Adrenal gland (tissue), 12 donors: ENCODE measurements around the gene ABCB9. TPM values are rescaled to one million over a fixed set of nuclear protein-coding genes. Genes with fewer than 3 reads are reported as not detected.

Experiments
- DNase-seq, 7 donors: peaks; one replicate each; pipeline ENCODE4 v3.0.0-alpha.2; 2019 to 2020
- H3K27ac ChIP-seq, 5 donors: fragments of 200-600 bp; sonication (generic) in 4 of 5; 1 replicate in 3 of 5; 2 replicates in 2 of 5; pipeline versions ENCODE4 v1.5.1 to v1.8.0; 2016 to 2020; ENCODE audit warnings: mild to moderate bottlenecking in 1 of 5
- H3K27me3 ChIP-seq: fragments of 200-600 bp; 2 replicates; pipeline ENCODE4 v1.8.0; 2021
- H3K36me3 ChIP-seq, 2 donors: fragments of 200-600 bp; replicated peaks in 1 of 2; 1 replicate in 1 of 2; 2 replicates in 1 of 2; pipeline versions ENCODE4 v1.5.1 to v1.8.0; 2018 to 2022
- H3K4me1 ChIP-seq, 2 donors: fragments of 200-600 bp; replicated peaks in 1 of 2; 1 replicate in 1 of 2; 2 replicates in 1 of 2; pipeline versions ENCODE4 v1.5.1 to v1.8.0; 2018 to 2021
- H3K4me3 ChIP-seq, 4 donors: fragments of 200-600 bp; sonication (generic) in 3 of 4; one replicate each; pipeline ENCODE4 v1.5.1; 2016 to 2018
- H3K9me3 ChIP-seq, 3 donors: fragments of 200-600 bp; sonication (generic) in 1 of 3; replicated peaks in 1 of 3; 1 replicate in 2 of 3; 2 replicates in 1 of 3; pipeline versions ENCODE4 v1.5.1 to v1.8.0; 2016 to 2021
- POLR2A ChIP-seq, 2 donors: fragments of 450-650 bp; IDR thresholded peaks; one replicate each; pipeline ENCODE4 v1.6.1; 2017; ENCODE audit warnings: antibody characterized with exemption in 2 of 2, mild to moderate bottlenecking in 2 of 2, moderate library complexity in 1 of 2
- WGBS, 4 donors: extraction: QIAGEN DNeasy Blood & Tissue Kit in 2 of 4; methylation state at CpG; one replicate each; pipeline versions ENCODE4 v1.1.5 to v1.1.7; 2013 to 2017; 5-methylcytosine and 5-hydroxymethylcytosine counted together
- intact Hi-C, 2 donors: fragments of 100-400 bp; cut with DNase I; formaldehyde crosslinking; loops; one replicate each; pipeline versions ENCODE4 v1.14.1 to v1.15.0; 2022 to 2023
- polyA plus RNA-seq, 3 donors: library from polyadenylated mRNA; stranded (reverse); fragments of 200-250 nt in 2 of 3; fragments of 350-450 nt in 1 of 3; fragmentation: Illumina TruSeq in 1 of 3; extraction: RNeasy Lipid Tissue Mini Kit (QIAGEN cat#74804) in 1 of 3; gene quantifications; one replicate each; pipeline ENCODE4 v1.2.3, GENCODE V29; 2013 to 2014
- total RNA-seq, 9 donors: library from RNA; depleted of rRNA in 4 of 9; stranded (reverse); fragments of >200 nt in 4 of 9; fragments of 120-200 nt in 1 of 9; fragmentation: NEBNext Ultra II Directional in 1 of 9; extraction: Animal tissue kit (Norgen Biotek cat#: 25700) in 1 of 9; gene quantifications; one replicate each; pipeline versions ENCODE4 v1.1.0 to v1.2.4, GENCODE V29; 2013 to 2023
- TF ChIP-seq, protein P1 (sequence below), 6 experiments: fragments of 450-650 bp in 4 of 6; fragments of 200-600 bp in 2 of 6; sonication (generic) in 1 of 6; IDR thresholded peaks; 1 replicate in 5 of 6; 2 replicates in 1 of 6; pipeline versions ENCODE4 v1.5.1 to v1.8.0; 2016 to 2021; ENCODE audit warnings: antibody characterized with exemption in 6 of 6, mild to moderate bottlenecking in 2 of 6, moderate library complexity in 1 of 6
- donor health status: healthy with polysubstance abuse.
- donor health status: Bipolar disorder and iron deficiency.
- donor health status: DM: yes; HTN: yes; CAD: no.
- donor health status: DM: no; HTN: no; CAD: no.
- donor health status: DM: no; HTN: no; CAD: no.
- donor health status: DM: yes; HTN: yes; CAD: no.

The ABCB9 gene
- total and polyA plus RNA-seq, 12 donors = 2.0 to 10.0 (median 6.2) TPM

DNA sequence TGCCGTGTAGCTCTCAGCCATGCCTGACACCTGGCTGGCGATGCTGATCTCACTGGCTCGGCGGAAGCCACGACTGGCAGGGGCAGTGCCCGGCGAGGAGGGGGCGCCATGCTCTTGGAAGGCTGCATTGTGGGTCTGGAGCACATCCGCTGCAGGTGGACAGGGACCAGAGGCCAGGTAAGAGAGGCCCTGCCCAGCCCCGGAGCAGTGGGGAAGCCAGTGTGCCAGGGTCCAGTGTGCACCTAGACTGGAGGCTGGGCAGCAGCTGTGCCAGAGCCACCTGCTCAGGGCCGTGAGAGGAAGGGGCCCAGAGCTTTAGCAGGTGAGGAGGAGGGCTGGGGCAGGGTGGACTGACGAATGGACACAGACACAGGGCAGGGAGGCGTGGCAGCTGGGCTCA lies 24.3 kb upstream of the ABCB9 start:
- TF ChIP-seq POLR2A (IDR thresholded peaks at IDR 0.05) = no peak
- TF ChIP-seq, protein P1, sequence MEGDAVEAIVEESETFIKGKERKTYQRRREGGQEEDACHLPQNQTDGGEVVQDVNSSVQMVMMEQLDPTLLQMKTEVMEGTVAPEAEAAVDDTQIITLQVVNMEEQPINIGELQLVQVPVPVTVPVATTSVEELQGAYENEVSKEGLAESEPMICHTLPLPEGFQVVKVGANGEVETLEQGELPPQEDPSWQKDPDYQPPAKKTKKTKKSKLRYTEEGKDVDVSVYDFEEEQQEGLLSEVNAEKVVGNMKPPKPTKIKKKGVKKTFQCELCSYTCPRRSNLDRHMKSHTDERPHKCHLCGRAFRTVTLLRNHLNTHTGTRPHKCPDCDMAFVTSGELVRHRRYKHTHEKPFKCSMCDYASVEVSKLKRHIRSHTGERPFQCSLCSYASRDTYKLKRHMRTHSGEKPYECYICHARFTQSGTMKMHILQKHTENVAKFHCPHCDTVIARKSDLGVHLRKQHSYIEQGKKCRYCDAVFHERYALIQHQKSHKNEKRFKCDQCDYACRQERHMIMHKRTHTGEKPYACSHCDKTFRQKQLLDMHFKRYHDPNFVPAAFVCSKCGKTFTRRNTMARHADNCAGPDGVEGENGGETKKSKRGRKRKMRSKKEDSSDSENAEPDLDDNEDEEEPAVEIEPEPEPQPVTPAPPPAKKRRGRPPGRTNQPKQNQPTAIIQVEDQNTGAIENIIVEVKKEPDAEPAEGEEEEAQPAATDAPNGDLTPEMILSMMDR (IDR thresholded peaks at IDR 0.05) = no peak
- H3K4me3 ChIP-seq = no peak overlapping the region
- H3K36me3 ChIP-seq = peaks cover 0 to 69% of the 10 kb centered on the region in 2 donors
- H3K27me3 ChIP-seq = no peaks in the 10 kb centered on the region
- H3K4me1 ChIP-seq = peaks cover under 1 to 4% of the 10 kb centered on the region in 2 donors
- DNase-seq = no peak
- H3K9me3 ChIP-seq = no peaks in the 10 kb centered on the region
- 89 to 96% (median 91%) methylated on average over 4 to 13 of the region's 13 CpGs for WGBS, 4 donors
- intact Hi-C loops = no loop called here
- no peak overlapping the region for H3K27ac ChIP-seq

DNA sequence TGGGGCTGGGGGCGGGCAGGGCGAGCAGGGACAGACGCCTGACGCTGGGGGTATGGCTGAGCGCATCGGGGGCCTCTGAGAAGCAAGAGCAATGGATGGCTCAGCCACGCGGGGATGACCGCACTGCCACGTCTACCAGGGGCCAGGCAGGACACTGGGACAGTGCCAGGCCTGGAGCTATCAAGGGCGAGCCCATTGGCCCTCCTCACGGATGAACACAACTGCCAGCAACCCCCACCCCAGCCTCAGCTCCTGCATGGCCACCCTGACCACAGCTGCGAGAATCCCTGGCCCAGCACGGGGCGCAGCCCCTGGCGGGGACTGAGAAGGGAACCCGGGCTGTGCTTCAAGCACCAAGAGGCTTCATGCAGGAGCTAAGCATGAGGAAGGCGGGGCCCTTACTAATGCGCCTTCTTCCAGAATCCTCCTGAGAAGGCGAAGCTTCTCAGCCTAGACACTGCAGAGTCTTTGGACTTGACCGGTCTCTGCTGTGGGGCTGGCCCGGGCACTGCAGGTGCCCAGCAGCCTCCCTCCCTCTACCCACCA lies 23.7 kb upstream of the ABCB9 start:
- peaks cover 0 to 67% of the 10 kb centered on the region in 2 donors for H3K36me3 ChIP-seq
- H3K4me1 ChIP-seq = peaks cover 7 to 11% of the 10 kb centered on the region in 2 donors
- intact Hi-C loops = loop anchor here (5.0 kb wide), 2 partner anchors 172 to 247 kb away; no protein-coding TSS in a partner anchor
- no peaks in the 10 kb centered on the region for H3K9me3 ChIP-seq
- H3K27ac ChIP-seq = no peak overlapping the region
- no peak for DNase-seq
- H3K4me3 ChIP-seq = no peak overlapping the region
- no peaks in the 10 kb centered on the region for H3K27me3 ChIP-seq
- TF ChIP-seq POLR2A (IDR thresholded peaks at IDR 0.05) = no peak
- TF ChIP-seq, protein P1 (IDR thresholded peaks at IDR 0.05) = no peak
- WGBS, 4 donors = 89 to 94% (median 94%) methylated on average over 10 to 22 of the region's 22 CpGs

DNA sequence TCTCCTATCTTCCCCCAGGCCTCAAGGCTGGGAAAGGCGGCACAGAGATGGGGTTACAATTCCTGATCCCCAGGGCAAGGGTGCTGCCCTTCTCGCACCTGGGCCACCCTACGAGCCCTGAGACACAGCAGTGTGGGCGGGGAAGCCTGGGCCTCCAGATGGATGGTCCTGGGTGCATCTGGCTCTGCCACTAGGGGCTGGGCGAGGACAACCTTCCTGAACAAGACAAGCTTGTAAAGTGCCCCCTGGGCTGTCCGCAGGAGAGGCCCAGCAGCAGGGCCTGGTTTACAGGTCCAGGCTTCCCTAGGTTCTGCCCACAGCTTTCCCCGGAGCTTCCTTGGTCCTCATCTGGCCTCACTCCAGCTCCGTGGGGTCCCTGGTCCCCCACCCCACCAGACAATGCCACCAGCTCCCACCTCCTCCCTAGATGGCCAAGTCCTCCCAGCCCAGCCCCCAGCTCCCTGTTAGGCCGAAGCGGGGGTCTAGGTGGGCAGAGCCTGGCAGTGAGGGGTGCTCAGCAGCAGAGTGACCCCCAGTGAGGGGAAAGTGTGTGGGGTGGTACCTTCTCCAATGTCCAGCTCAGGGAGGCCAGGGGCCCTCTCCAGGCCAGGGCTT lies 23.1 kb upstream of the ABCB9 start:
- peaks cover 13 to 17% of the 10 kb centered on the region in 2 donors for H3K4me1 ChIP-seq
- H3K36me3 ChIP-seq = peaks cover 0 to 63% of the 10 kb centered on the region in 2 donors
- no peaks in the 10 kb centered on the region for H3K9me3 ChIP-seq
- TF ChIP-seq, protein P1 (IDR thresholded peaks at IDR 0.05) = no peak
- TF ChIP-seq POLR2A (IDR thresholded peaks at IDR 0.05) = no peak
- H3K4me3 ChIP-seq = no peak overlapping the region
- 77 to 94% (median 90%) methylated on average over 4 to 10 of the region's 10 CpGs for WGBS, 4 donors
- no peaks in the 10 kb centered on the region for H3K27me3 ChIP-seq
- intact Hi-C loops = loop anchor here (5.0 kb wide), 2 partner anchors 173 to 248 kb away; no protein-coding TSS in a partner anchor
- no peak for DNase-seq
- H3K27ac ChIP-seq = no peak overlapping the region

DNA sequence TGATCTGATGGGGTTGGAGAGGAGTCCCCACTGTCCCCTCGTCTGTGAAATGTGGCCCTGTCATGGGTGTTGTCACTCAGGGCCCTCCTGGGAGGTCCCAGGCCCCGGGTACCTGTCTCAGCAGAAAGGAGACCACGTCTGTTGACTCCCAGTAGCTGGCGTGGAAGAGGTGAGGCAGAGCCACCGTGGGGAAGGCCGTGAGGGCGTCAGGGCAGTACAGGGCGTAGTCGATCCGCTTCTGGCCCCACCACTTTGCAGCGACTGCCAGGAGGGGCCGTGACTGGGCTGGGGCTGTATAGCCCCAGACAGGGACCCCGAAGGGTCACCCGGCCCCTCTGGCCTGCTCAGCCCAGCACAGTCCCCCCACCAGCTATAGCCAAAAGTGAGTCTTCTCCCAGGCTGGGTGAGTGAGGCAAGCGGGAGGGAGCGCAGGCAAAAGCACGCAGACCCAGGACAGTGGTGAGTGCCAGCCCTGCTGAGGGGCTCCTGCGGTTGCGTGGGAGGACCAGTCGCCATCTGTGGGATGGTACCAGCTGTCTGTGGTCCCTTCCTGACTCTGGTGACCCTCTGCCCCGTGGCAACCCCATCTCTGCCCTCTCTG lies 22.4 kb upstream of the ABCB9 start:
- Histone ChIP-seq H3K4me1 (peaks cover 19 to 23% of the 10 kb centered on the region in 2 donors), H3K27me3 (no peaks in the 10 kb centered on the region), H3K27ac (no peak overlapping the region), H3K9me3 (no peaks in the 10 kb centered on the region), H3K36me3 (peaks cover 0 to 62% of the 10 kb centered on the region in 2 donors), H3K4me3 (no peak overlapping the region)
- DNase-seq = no peak
- intact Hi-C loops = loop anchor here (5.0 kb wide), 2 partner anchors 174 to 249 kb away; no protein-coding TSS in a partner anchor
- TF ChIP-seq, protein P1 (IDR thresholded peaks at IDR 0.05) = no peak
- TF ChIP-seq POLR2A (IDR thresholded peaks at IDR 0.05) = no peak
- 67 to 100% (median 92%) methylated on average over 1 to 21 of the region's 21 CpGs for WGBS, 4 donors
